Hepatocyte (in vitro differentiated cells): ENCODE measurements around the gene ZNF787. TPM values are rescaled to one million over a fixed set of nuclear protein-coding genes. Genes with fewer than 3 reads are reported as not detected.
"Not testable (repeated sequence)": the region's sequence is repeated elsewhere in the genome, so short reads cannot be mapped to it uniquely, and the experiment has no call there.

ENCODE experiments used
- DNase-seq: peaks from one replicate; pipeline ENCODE4 v3.0.0-alpha.2; 2016; ENCODE audit warnings: low spot score
- H2AFZ ChIP-seq: fragments of 200-600 bp; sonication (generic); 2 replicates; pipeline ENCODE4 v1.6.0; 2016; ENCODE audit warnings: antibody characterized with exemption, mild to moderate bottlenecking
- H3K27ac ChIP-seq: fragments of 200-600 bp; sonication (generic); 2 replicates; pipeline ENCODE4 v1.5.1; 2016; ENCODE audit warnings: mild to moderate bottlenecking
- H3K27me3 ChIP-seq: fragments of 200-600 bp; sonication (generic); 2 replicates; pipeline ENCODE4 v1.6.1; 2016
- H3K36me3 ChIP-seq: fragments of 200-600 bp; sonication (generic); replicated peaks from 2 replicates; pipeline ENCODE4 v1.5.1; 2016; ENCODE audit warnings: low read depth; ENCODE audit not compliant: insufficient read depth
- H3K4me1 ChIP-seq: fragments of 200-600 bp; sonication (generic); 2 replicates; pipeline ENCODE4 v1.5.1; 2016; ENCODE audit warnings: mild to moderate bottlenecking, moderate library complexity; ENCODE audit not compliant: insufficient read depth
- H3K4me2 ChIP-seq: fragments of 200-600 bp; sonication (generic); 2 replicates; pipeline ENCODE4 v1.6.0; 2016
- H3K4me3 ChIP-seq: fragments of 200-600 bp; sonication (generic); 2 replicates; pipeline ENCODE4 v1.5.1; 2016; ENCODE audit warnings: mild to moderate bottlenecking
- H3K79me2 ChIP-seq: fragments of 200-600 bp; sonication (generic); 2 replicates; pipeline ENCODE4 v1.6.0; 2017; ENCODE audit warnings: mild to moderate bottlenecking
- H3K9me2 ChIP-seq: fragments of 200-600 bp; sonication (generic); replicated peaks from 2 replicates; pipeline ENCODE4 v1.6.0; 2017; ENCODE audit warnings: mild to moderate bottlenecking; ENCODE audit not compliant: insufficient read depth
- H3K9me3 ChIP-seq: fragments of 200-600 bp; sonication (generic); 2 replicates; pipeline ENCODE4 v1.5.1; 2016; ENCODE audit warnings: low read depth, mild to moderate bottlenecking
- H4K20me1 ChIP-seq: fragments of 200-600 bp; sonication (generic); 2 replicates; pipeline ENCODE4 v1.6.0; 2016; ENCODE audit warnings: mild to moderate bottlenecking; ENCODE audit not compliant: insufficient read depth, poor library complexity, severe bottlenecking
- EZH2 ChIP-seq: fragments of 200-600 bp; sonication (generic); IDR thresholded peaks from 2 replicates; pipeline ENCODE4 v1.6.1; 2016; ENCODE audit warnings: antibody characterized with exemption, mild to moderate bottlenecking, borderline replicate concordance
- EZH2phosphoT487 ChIP-seq: fragments of 200-600 bp; sonication (generic); IDR thresholded peaks from one replicate; pipeline ENCODE4 v1.6.1; 2018; ENCODE audit warnings: antibody characterized with exemption, mild to moderate bottlenecking, low read depth, moderate library complexity; ENCODE audit not compliant: unreplicated experiment, severe bottlenecking
- WGBS: methylation state at CpG from one replicate; pipeline ENCODE4 v1.1.6; 2016; ENCODE audit warnings: low lambda C conversion rate; ENCODE audit errors: missing lambda C conversion rate; 5-methylcytosine and 5-hydroxymethylcytosine counted together
- polyA plus RNA-seq: library from polyadenylated mRNA; unstranded; fragments of >200 nt; fragmentation: Nextera tagmentation; extraction: Ambion mirVana; gene quantifications from 2 replicates; pipeline ENCODE4 v1.2.1, GENCODE V29; 2016
- total RNA-seq: library from RNA; depleted of rRNA; stranded (reverse); fragments of >200 nt; gene quantifications from 2 replicates; pipeline ENCODE4 v1.2.3, GENCODE V29; 2014
- TF ChIP-seq, protein P1 (sequence below): fragments of 200-600 bp; sonication (generic); IDR thresholded peaks from 2 replicates; pipeline ENCODE4 v1.5.1; 2016; ENCODE audit warnings: antibody characterized with exemption, mild to moderate bottlenecking; ENCODE audit not compliant: poor library complexity

ZNF787 gene
- total and polyA plus RNA-seq, 2 experiments from 2014 or later, result 23.5 to 24.9 TPM

- H4K20me1 ChIP-seq, result peaks cover 35% of the 10 kb centered on the region
- H3K27ac ChIP-seq, result no peak overlapping the region
- no peak overlapping the region for H2AFZ ChIP-seq
- H3K79me2 ChIP-seq, result peaks cover 69% of the 10 kb centered on the region
- H3K9me3 ChIP-seq, result no peaks in the 10 kb centered on the region
- no peaks in the 10 kb centered on the region for H3K27me3 ChIP-seq
- no peak overlapping the region for H3K4me3 ChIP-seq
- H3K4me1 ChIP-seq, result peaks cover 7% of the 10 kb centered on the region
- no peak for DNase-seq
- TF ChIP-seq EZH2phosphoT487, result no peak
- no peak for TF ChIP-seq EZH2
- TF ChIP-seq, protein P1, sequence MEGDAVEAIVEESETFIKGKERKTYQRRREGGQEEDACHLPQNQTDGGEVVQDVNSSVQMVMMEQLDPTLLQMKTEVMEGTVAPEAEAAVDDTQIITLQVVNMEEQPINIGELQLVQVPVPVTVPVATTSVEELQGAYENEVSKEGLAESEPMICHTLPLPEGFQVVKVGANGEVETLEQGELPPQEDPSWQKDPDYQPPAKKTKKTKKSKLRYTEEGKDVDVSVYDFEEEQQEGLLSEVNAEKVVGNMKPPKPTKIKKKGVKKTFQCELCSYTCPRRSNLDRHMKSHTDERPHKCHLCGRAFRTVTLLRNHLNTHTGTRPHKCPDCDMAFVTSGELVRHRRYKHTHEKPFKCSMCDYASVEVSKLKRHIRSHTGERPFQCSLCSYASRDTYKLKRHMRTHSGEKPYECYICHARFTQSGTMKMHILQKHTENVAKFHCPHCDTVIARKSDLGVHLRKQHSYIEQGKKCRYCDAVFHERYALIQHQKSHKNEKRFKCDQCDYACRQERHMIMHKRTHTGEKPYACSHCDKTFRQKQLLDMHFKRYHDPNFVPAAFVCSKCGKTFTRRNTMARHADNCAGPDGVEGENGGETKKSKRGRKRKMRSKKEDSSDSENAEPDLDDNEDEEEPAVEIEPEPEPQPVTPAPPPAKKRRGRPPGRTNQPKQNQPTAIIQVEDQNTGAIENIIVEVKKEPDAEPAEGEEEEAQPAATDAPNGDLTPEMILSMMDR, result no peak
- no peaks in the 10 kb centered on the region for H3K9me2 ChIP-seq
- no peaks in the 10 kb centered on the region for H3K36me3 ChIP-seq
- no peak overlapping the region for H3K4me2 ChIP-seq
- 93% methylated on average over 11 of the region's 11 CpGs for WGBS
These were observed 29.3 kb upstream of the ZNF787 start for GRCh38 chr19:56150358-56150757.

DNA sequence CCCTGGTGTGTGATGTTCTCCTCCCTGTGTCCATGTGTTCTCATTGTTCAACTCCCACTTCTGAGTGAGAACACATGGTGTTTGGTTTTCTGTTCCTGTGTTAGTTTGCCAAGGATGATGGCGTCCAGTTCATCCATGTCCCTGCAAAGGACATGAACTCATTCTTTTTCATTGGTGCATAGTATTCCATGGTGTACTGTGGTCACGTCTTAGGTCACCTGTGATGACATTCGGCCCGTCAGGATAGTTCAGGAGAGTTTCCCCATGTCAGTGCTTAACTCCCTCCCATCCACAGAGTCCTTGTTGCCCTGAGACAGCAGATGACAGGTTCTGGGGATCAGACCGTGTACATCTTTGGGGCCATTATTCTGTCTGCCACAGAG is 28.6 kb upstream of the ZNF787 start:
- no peaks in the 10 kb centered on the region for H3K9me2 ChIP-seq
- H3K36me3 ChIP-seq, result no peaks in the 10 kb centered on the region
- peaks cover 76% of the 10 kb centered on the region for H3K79me2 ChIP-seq
- H2AFZ ChIP-seq, result no peak overlapping the region
- TF ChIP-seq EZH2 (no peak), EZH2phosphoT487 (no peak)
- TF ChIP-seq, protein P1, result no peak
- H4K20me1 ChIP-seq, result peaks cover 32% of the 10 kb centered on the region
- H3K4me1 ChIP-seq, result peaks cover 7% of the 10 kb centered on the region
- H3K27me3 ChIP-seq, result no peaks in the 10 kb centered on the region
- no peak overlapping the region for H3K4me2 ChIP-seq
- no peaks in the 10 kb centered on the region for H3K9me3 ChIP-seq
- no peak overlapping the region for H3K4me3 ChIP-seq
- H3K27ac ChIP-seq, result no peak overlapping the region
- WGBS, result 95% methylated on average over 5 of the region's 5 CpGs
- no peak for DNase-seq

DNA sequence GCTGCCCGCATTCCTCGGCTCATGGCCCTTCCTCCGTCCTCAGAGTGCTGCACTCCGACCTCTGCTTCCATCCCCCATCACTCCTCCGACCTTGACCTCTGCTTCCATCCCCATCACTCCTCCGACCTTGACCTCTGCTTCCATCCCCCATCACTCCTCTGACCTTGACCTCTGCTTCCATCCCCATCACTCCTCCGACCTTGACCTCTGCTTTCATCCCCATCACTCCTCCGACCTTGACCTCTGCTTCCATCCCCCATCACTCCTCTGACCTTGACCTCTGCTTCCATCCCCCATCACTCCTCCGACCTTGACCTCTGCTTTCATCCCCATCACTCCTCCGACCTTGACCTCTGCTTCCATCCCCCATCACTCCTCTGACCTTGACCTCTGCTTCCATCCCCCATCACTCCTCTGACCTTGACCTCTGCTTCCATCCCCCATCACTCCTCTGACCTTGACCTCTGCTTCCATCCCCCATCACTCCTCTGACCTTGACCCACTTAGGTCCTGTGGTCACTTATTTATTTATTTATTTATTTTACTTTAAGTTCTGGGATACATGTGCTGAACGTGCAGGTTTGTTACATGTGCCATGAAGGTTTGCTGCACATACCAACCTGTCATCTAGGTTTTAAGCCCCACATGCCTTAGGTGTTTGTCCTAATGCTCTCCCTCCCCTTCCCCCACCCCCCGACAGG is 28.0 kb upstream of the ZNF787 start:
- not testable (repeated sequence) for H3K27me3 ChIP-seq, H3K9me2 ChIP-seq, H3K4me1 ChIP-seq, H3K9me3 ChIP-seq, DNase-seq, H3K4me3 ChIP-seq, H3K36me3 ChIP-seq, H3K27ac ChIP-seq, H3K4me2 ChIP-seq, H2AFZ ChIP-seq
- 95% methylated on average over 8 of the region's 12 CpGs for WGBS
- peaks cover 31% of the 10 kb centered on the region for H4K20me1 ChIP-seq
- peaks cover 81% of the 10 kb centered on the region for H3K79me2 ChIP-seq

- peaks cover 19% of the 10 kb centered on the region for H3K4me1 ChIP-seq
- H3K27ac ChIP-seq, result no peak overlapping the region
- no peak overlapping the region for H3K4me2 ChIP-seq
- H3K79me2 ChIP-seq, result peaks cover 84% of the 10 kb centered on the region
- peaks cover 26% of the 10 kb centered on the region for H4K20me1 ChIP-seq
- H3K9me2 ChIP-seq, result no peaks in the 10 kb centered on the region
- TF ChIP-seq EZH2 (no peak), EZH2phosphoT487 (no peak)
- TF ChIP-seq, protein P1, result no peak
- H3K9me3 ChIP-seq, result no peaks in the 10 kb centered on the region
- H3K27me3 ChIP-seq, result no peaks in the 10 kb centered on the region
- 98% methylated on average over 15 of the region's 15 CpGs for WGBS
- H3K4me3 ChIP-seq, result no peak overlapping the region
- H3K36me3 ChIP-seq, result no peaks in the 10 kb centered on the region
- no peak overlapping the region for H2AFZ ChIP-seq
- no peak for DNase-seq
These were observed 27.0 kb upstream of the ZNF787 start for GRCh38 chr19:56148096-56148495.
